Activated T-cell treated with anti-CD3 and anti-CD28 coated beads, Interleukin-2, amount 50 U/mL, for 48 hours (primary cell): ENCODE measurements around the gene IFITM5.

Experiments used
- DNase-seq, 2 experiments: peaks; one replicate each; pipeline ENCODE4 v3.0.0-alpha.2; 2020

IFITM5 gene

DNA sequence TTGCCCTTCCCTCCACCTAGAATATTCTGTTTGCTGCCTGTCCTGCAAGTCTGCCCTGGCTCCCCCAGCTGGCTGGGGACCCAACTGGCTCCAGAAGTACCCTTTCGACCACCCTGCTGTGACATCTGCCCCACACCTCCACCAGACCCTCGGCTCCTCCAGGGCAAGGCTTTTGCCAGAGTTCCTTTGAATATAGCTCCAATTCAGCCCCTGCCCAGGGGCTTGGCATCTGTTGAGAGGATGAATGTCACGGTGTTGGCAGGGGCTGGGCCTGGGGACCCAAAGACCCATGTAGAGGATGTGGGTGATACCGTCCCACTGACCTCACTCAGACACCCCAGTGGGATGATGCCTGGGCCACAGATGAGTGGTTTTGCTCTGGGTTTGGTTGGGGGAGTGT, 17.2 kb downstream of the IFITM5 start:
- no peak for DNase-seq

DNA sequence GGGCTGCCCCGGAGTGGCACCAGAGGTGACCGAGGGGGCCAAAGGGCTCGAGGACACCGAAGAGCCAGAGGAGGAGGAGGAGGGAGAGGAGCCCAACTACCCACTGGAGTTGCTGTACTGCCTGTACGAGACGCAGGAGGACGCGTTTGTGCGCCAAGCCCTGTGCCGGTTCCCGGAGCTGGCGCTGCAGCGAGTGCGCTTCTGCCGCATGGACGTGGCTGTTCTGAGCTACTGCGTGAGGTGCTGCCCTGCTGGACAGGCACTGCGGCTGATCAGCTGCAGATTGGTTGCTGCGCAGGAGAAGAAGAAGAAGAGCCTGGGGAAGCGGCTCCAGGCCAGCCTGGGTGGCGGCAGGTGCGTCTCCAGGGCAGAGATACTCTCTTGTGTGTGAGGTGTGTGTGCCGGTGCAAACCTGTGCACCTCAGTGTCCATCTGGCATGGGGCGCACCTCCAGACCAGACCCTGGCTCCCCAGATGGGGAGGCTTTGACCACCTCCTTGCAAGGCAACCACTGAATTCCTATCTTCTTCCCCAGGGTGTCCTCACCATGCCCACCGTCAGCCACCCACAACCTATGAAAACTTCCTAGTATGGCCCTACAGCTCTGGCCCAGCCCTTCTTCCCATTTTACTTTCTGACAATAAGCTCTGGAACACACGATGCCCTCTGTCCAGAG, 17.7 kb downstream of the IFITM5 start:
- DNase-seq, result peak in 1 of 2 experiments; percentile 61

DNA sequence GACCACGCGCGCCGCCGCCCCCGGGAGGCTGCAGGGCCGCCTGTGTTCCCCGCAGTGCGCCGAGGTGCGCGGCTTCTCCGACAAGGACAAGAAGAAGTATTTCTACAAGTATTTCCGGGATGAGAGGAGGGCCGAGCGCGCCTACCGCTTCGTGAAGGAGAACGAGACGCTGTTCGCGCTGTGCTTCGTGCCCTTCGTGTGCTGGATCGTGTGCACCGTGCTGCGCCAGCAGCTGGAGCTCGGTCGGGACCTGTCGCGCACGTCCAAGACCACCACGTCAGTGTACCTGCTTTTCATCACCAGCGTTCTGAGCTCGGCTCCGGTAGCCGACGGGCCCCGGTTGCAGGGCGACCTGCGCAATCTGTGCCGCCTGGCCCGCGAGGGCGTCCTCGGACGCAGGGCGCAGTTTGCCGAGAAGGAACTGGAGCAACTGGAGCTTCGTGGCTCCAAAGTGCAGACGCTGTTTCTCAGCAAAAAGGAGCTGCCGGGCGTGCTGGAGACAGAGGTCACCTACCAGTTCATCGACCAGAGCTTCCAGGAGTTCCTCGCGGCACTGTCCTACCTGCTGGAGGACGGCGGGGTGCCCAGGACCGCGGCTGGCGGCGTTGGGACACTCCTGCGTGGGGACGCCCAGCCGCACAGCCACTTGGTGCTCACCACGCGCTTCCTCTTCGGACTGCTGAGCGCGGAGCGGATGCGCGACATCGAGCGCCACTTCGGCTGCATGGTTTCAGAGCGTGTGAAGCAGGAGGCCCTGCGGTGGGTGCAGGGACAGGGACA, 18.4 kb downstream of the IFITM5 start:
- DNase-seq, result peak; percentile 61 to 67

DNA sequence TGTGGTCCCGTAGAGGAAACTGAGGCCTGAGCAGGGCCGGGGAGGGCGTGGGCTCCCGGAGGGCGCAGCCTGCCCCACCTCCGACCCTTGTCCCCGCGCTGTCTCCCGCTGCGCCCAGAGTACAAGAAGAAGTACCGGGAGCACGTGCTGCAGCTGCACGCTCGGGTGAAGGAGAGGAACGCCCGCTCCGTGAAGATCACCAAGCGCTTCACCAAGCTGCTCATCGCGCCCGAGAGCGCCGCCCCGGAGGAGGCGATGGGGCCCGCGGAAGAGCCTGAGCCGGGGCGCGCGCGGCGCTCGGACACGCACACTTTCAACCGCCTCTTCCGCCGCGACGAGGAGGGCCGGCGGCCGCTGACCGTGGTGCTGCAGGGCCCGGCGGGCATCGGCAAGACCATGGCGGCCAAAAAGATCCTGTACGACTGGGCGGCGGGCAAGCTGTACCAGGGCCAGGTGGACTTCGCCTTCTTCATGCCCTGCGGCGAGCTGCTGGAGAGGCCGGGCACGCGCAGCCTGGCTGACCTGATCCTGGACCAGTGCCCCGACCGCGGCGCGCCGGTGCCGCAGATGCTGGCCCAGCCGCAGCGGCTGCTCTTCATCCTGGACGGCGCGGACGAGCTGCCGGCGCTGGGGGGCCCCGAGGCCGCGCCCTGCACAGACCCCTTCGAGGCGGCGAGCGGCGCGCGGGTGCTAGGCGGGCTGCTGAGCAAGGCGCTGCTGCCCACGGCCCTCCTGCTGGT, 19.2 kb downstream of the IFITM5 start:
- peak; percentile 53 to 62 for DNase-seq

DNA sequence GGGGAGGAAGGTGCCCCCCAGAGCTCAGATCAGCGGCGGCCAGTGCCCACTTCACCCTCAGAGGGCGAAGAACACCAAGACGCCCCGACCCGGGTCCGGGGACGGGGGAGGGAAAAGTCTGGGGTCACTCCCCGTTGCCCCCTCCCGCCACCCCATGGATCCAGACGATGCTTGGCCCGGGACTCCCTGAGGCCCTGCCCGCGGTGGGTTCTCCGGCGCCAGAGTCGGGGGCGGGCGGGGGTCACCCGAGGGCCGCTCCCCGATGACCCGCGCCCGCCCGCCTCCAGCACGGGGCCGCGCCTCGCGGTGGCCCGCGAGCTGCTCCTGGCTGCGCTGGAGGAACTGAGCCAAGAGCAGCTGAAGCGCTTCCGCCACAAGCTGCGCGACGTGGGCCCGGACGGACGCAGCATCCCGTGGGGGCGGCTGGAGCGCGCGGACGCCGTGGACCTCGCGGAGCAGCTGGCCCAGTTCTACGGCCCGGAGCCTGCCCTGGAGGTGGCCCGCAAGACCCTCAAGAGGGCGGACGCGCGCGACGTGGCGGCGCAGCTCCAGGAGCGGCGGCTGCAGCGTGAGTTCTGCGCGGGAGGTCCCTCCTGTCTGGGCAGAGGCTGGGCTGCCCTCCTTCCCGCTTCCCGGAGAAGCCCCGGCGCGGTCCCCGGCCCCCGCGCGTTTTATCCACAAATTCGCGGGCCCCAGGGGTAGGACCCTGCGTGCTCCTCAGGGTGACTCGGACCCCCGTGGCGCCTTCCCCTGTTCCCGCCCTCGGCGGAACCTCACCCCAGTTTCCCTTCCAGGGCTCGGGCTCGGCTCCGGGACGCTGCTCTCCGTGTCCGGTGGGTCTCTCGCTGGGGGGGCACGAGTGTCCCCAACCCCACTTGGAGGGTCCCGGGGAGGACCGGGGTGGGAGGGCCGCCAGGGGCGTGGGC, 20.0 kb downstream of the IFITM5 start:
- peak; percentile 24 to 35 for DNase-seq

DNA sequence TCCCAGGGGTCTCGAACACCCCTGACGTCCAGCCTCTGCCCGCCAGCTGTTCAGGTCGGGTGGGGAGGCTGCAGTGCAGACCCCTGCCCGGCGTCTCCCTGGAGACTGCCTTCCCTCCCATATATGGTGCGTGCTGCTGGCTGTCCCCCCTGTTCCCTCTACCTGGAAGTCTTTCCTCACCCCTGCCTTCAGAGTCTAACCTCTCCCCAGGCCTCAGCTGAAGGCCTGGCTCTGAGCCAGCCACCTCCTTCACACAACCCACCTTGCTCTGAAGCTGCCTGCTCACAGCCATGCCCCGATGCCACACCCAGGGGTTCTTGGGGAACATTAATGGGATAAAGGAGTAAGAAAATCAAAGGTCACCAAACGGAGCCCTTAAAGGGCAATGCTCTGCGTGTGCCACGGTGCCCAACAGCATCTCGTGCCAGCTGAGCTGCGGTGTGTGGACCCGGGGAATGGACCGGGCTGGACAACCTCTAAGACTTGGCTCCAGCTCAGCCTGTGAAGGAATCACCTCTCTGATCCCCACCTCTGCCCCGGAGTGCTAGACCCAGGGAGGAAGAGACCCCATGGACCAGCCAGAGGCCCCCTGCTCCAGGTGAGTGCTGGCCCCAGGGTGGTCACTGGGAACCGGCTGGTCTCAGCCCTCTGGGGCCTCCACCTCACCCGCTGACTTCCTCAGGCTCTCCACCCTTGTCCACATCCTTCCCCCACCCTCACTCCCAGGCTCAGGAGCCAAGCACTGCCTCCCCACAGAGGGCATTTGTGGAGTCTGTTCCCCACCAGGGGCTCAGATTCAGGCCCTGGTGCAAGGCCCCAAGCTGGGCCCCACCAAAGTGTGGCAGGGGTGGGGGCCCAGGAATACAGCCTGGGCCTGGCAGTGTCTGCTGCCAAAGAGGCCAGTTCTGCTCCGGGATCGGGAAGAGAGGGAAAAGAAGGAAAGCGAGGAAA, 21.1 kb downstream of the IFITM5 start, which contains the start of gene NLRP6:
TSS of gene NLRP6 (plus strand) at position 407 of the 951 bp plus-strand sequence. CDS start at position 570, 163 bp downstream.
- peak; percentile 23 to 26 for DNase-seq

DNA sequence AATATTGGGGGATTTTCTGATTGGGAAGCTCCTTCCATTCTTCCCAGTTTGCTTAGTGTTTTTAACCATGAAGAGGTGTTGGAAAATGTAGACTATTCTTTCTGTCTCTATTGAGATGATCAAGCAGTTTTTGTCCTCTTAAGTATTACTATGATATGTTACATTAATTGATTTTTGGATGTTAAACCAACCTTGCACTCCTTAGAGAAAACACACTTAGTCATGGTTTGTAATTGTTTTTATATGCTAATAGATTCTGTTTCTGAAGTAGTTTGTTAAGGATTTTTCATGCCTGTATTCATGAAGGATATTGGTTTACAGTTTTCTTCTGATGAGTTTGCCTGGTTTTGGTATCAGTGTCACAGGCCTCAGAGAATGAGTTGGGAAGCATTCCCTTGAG, 23.1 kb downstream of the IFITM5 start:
- no peak for DNase-seq

DNA sequence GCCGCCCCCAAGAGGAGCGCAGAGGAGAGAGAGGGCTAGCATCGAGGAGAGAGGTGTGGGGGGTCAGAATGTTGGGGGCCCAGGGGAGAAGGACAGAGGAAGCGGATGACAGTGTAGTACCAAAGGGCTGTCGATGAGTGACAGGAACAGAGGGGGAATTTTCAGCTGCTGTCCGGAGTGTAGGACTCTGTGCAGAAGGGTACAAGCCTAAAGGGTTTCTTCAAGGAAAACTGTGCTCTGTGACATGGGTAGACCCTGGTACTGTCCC, 26.5 kb downstream of the IFITM5 start:
- peak in 1 of 2 experiments; percentile 8 for DNase-seq

DNA sequence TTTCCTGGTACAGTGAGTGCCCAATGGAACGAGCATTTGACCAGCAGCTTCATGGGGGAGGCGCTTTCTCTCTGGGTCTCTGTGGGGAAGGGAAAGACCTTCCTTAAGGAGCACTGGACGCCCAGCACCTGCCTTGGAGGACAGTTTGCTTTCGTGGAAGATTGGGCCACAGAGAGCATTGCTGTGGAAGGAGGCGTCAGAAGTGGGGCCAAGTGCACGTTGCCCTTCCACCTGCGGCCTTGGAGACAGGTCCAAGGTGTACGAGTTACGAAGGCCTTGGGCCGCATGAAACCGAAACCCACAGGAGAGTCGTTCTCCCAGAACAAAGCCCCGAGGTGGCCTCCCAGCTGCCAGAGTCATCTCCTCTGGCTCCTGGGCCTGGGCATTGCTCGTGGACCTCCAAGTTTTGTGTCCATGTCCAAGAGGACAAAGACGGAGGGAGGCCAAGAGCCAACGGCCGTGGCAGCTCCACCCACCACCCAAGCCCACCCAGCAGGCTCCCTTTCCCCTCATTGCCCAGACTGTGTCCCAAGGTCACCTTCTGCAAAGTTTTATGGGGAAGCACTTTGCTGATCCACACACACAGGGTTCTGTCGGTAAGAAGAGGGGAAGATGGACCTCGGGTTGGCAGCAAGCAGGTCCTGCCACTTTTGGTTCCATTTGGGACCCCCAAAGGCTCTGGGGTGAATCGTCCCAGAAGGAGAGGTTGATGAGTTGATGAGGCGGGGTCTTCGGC, 27.0 kb downstream of the IFITM5 start:
- peak in 1 of 2 experiments; percentile 7 for DNase-seq

DNA sequence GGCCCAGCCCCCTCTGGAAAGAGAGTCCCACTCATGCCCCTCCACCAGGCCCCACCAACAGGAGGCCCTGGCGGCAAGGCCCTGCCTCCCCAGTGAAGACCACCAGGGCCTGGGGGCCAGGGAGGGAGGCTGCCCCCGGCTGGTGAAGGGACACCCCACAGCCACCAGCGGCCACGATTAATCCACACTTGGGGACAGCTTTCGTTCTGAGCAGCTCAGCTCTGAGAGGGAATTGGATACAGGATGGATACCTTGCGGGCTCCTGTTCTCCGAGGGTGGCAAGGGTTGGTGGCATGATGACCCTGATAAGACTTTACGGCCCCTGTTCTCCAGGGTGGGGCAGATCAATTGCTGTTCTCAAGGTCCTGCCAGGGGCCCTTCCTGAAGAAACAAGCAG, 28.0 kb downstream of the IFITM5 start:
- no peak for DNase-seq

DNA sequence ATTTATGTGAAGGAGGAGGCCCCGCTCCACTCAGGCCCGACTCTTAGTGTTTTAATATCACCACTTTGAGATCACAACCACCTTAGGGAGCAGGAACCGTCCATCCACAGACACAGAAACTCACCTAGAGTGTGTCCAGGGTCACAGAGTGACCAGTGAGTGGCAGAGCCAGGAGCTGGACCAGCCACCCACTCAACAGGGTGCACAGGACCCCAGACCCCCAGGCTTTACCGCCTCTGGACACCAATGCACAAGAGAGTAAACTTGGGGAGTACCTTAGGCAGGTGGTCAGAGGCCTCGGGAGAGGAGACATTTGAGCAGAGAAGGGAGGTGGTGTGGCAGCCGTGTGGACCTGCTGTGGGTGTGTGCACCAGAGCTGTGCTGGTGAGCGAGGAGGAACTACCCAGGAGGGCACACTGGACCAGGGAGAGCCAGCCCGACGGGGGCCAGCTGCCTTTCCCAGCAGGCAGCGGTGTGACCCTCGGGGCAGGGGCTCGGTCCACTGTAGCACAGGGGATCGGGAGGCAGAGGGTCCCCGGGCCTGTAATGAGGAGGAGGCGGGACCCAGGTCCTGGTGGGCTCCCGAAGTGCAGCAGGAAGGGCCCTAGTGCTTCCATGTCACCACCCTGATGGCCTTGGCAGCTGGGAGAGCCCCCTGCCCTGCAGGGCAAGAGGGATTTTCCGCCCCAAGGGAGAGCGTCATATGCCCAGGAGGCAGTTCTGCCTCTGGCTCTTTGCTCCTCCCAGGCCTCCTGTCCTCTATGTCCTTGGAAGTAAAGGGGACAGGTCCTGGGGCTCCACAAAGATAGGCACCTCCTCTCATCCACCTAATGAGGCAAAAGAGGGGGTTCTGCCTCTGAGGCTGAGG, 28.6 kb downstream of the IFITM5 start:
- DNase-seq, result peak in 1 of 2 experiments; percentile 15

DNA sequence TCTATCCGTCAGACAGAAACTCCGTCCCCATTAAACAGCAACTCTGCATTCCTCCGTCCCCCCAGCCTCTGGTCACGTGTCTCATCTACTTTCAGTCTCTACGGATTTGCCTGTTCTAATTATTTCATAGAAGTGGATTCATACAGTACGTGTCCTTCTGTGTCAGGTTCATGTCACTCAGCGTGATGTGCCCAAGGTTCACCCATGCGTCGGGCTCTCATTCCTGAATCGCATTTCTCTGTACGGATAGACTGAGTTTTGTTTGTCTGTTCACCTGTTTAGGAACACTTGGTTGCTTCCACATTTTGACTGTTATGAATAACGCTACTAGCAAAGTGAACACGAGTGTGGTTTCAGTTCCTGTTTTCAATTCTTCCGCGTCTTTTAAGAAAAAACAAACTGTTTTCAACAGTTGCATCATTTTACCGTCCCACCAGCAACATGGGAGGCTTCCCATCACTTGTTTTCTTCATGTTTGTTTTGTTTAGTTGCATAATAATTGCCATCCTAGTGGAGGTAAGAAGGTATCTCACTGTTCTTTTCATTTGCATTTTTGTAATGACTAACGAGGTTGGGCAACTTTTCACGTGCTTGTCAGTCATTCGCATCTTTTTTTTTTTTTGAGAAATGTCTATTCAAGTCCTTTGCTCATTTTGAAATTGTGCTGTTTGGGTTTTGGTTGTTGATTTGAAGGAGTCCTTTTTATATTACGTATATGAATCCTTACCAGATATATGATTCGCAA, 30.0 kb downstream of the IFITM5 start:
- peak; percentile 73 to 75 for DNase-seq

DNA sequence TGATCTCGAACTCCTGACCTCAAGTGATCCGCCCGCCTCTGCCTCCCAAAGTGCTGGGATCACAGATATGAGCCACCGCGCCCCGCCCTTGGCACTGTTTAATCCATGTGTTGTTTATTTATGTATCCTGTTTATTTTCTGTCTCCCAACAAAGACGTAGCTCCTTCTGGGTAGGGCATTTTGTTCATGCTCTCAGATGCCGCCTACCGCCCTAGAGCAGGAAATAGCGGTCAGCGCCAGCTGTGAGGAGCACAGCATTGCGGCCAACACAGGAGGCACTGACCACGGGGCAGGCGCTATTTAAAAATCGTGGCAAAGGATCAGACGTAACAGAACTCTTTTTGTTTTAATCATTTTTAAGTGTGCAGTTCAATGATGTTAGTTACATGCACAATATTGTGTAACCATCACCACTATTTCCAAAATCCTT, 30.6 kb downstream of the IFITM5 start:
- peak in 1 of 2 experiments; percentile 60 for DNase-seq

DNA sequence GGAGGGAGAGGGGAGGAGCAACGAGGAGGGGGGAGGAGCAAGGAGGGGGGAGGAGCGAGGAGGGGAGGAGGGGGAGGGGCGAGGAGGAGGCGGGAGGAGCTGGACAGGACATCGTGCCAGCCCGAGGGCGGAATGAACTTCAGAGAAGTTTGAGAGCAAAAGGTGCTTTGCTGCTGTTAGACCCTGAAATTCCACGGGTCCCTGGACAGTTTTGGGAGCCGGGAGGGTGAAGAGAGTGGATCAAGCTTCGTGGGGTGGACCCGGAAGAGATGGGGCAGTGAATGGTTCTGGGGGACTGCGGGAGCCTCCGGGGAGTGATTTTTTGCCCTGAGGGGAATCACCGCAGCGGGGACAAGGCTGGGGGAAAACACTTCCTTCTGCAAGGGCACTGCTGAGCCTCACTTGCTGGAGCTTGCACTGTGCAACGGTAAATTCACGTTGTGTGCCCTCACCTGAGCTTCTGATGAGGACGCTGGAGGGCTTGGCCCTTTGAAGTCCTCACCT, 31.8 kb downstream of the IFITM5 start:
- peak; percentile 67 to 69 for DNase-seq

DNA sequence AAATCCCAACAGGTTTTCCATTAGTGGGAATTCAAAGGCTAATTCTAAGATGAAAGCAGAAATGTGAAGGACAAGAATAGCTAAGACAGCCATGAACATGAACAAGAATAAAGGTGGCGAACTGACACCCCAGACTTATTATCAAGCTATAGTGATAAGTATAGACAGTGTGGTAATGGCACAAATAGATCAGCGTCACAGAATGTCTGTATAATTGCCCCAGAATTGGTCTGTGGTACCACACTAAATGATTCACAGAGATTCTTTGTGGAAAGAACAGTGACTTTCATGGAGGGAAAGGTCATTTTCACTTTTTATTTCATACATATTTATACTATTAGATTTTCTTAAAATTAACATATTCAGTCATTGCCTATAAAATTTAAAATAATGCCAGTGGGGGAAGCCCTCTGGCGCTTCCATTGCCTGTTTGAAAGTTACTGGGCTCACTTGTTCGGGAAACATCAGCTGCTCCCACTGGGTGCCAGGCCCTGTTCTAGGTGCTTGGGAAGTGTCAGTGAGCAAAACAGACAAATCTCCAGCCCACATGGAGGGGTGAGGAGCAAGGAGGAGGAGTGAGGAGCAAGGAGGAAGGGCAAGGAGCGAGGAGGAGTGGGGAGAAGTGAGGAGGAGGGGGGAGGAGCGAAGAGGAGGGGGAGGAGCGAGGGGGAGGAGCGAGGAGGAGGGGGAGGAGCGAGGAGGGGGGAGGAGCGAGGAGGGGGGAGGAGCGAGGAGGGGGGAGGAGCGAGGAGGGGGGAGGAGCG, 32.5 kb downstream of the IFITM5 start:
- DNase-seq, result peak; percentile 64 to 66

DNA sequence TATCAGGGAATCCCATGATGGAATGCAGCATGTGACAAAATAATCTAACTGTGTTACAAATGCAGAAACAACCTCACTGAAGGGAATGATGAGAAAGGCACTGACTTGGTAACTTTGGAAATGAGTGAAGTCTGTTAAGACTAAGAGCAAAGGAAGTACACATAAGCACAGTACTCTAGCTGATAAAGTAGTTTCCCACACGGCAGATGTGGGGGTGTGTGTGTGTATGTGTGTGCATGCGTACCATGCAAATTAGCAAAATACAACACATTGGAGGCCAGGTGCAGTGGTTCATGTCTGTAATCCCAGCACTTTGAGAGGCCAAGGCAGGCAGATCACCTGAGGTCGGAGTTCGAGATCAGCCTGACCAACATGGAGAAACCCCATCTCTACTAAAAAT, 37.7 kb downstream of the IFITM5 start:
- no peak for DNase-seq

DNA sequence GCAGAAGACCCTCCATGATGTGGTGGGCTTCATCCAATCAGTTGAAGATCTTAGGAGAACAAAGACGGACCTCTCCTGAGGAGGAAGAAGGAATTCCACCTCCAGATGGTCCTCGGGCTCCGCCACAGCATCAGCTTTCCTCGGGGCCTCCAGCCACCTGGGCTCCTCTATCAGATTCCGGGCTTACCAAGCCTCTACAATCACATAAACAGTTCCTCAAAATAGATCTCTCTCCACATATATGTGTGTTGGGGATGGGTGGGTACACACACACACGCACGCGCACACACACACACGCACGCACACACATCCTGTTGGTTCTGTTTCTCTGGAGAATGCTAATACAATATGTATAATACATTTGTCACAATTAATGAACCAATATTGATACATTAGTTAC, 39.9 kb downstream of the IFITM5 start:
- DNase-seq, result no peak
